ENCODE measurements around the gene TBK1. TPM values are rescaled to one million over a fixed set of nuclear protein-coding genes. Genes with fewer than 3 reads are reported as not detected.

Gene TBK1
- total and polyA plus RNA-seq, 2 of the 4 experiments (the other 2 are of a cell fraction), result 9.9 to 11.6 TPM

- in situ Hi-C loops (cut with MboI; ENCODE audit: low sequenced_read_pairs) (no loop called here), intact Hi-C loops (cut with micrococcal nuclease) (no loop called here), dilution Hi-C loops (cut with HindIII; ENCODE audit: low sequenced_read_pairs, unreplicated experiment) (no loop called here)
- TF ChIP-seq SMC3 (IDR thresholded peaks at IDR 0.05; ENCODE audit: low read depth, low read length) (no peak), MXI1 (IDR thresholded peaks at IDR 0.05; ENCODE audit: borderline replicate concordance, low read depth, low read length) (no peak), RFX5 (IDR thresholded peaks at IDR 0.05; ENCODE audit: low read depth, low read length) (no peak), FOS (IDR thresholded peaks at IDR 0.05; ENCODE audit: low read depth, low read length) (no peak), MAFK (IDR thresholded peaks at IDR 0.05; ENCODE audit: low read depth, low read length) (no peak), MAZ (IDR thresholded peaks at IDR 0.05; ENCODE audit: borderline replicate concordance, low read depth, low read length) (no peak), RAD21 (IDR thresholded peaks at IDR 0.05; ENCODE audit: low read length) (no peak), CHD1 (IDR thresholded peaks at IDR 0.05; ENCODE audit: low read depth, low read length) (no peak)
- TF ChIP-seq, protein P1, sequence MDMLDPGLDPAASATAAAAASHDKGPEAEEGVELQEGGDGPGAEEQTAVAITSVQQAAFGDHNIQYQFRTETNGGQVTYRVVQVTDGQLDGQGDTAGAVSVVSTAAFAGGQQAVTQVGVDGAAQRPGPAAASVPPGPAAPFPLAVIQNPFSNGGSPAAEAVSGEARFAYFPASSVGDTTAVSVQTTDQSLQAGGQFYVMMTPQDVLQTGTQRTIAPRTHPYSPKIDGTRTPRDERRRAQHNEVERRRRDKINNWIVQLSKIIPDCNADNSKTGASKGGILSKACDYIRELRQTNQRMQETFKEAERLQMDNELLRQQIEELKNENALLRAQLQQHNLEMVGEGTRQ (IDR thresholded peaks at IDR 0.05; ENCODE audit: low read depth, low read length), result no peak
- TF ChIP-seq, protein P2, sequence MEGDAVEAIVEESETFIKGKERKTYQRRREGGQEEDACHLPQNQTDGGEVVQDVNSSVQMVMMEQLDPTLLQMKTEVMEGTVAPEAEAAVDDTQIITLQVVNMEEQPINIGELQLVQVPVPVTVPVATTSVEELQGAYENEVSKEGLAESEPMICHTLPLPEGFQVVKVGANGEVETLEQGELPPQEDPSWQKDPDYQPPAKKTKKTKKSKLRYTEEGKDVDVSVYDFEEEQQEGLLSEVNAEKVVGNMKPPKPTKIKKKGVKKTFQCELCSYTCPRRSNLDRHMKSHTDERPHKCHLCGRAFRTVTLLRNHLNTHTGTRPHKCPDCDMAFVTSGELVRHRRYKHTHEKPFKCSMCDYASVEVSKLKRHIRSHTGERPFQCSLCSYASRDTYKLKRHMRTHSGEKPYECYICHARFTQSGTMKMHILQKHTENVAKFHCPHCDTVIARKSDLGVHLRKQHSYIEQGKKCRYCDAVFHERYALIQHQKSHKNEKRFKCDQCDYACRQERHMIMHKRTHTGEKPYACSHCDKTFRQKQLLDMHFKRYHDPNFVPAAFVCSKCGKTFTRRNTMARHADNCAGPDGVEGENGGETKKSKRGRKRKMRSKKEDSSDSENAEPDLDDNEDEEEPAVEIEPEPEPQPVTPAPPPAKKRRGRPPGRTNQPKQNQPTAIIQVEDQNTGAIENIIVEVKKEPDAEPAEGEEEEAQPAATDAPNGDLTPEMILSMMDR (conservative IDR thresholded peaks at IDR 0.05; ENCODE audit: low read depth, low read length), result no peak
- Histone ChIP-seq H2BK120ac (ENCODE audit: low read depth, low read length) (no peak overlapping the region), H3K27me3 (ENCODE audit: control insufficient read depth, insufficient read depth, low read length) (peaks cover 3% of the 10 kb centered on the region; the same call in 1 of the 2 replicates), H4K20me1 (ENCODE audit: insufficient read depth, low read length) (no peaks in the 10 kb centered on the region), H3K27ac (ENCODE audit: insufficient read depth, low read length) (no peak overlapping the region), H2AK5ac (ENCODE audit: low read depth, low read length) (no peak overlapping the region), H3K4ac (ENCODE audit: low read depth, low read length) (no peak overlapping the region), H3K9me1 (ENCODE audit: insufficient read depth, low read length) (no peaks in the 10 kb centered on the region), H3K4me3 (ENCODE audit: insufficient read depth, low read depth, low read length) (no peak overlapping the region), H2BK20ac (ENCODE audit: low read depth, low read length) (no peak overlapping the region), H3K9me3 (ENCODE audit: control insufficient read depth, insufficient read depth, low read length) (no peaks in the 10 kb centered on the region), H2AK9ac (replicated peaks; ENCODE audit: low read depth, low read length, poor library complexity) (no peak overlapping the region), H3K14ac (replicated peaks; ENCODE audit: low read depth, low read length) (0 out of 2 replicates have a peak overlapping the region, but pooled peaks have one; percentile 8), H3K23ac (ENCODE audit: low read depth, low read length) (no peak overlapping the region; the same call in 1 of the 2 replicates), H3K56ac (ENCODE audit: extremely low read depth, insufficient read depth, low read length) (no peak overlapping the region), H3K9ac (ENCODE audit: low read depth, low read length) (no peak overlapping the region), H4K91ac (ENCODE audit: insufficient read depth, low read depth, low read length) (no peak overlapping the region), H2BK15ac (ENCODE audit: low read depth, low read length) (no peak overlapping the region), H3K79me1 (ENCODE audit: low read depth in 1 of 2, low read length in 2 of 2) (no peaks in the 10 kb centered on the region), H3K18ac (ENCODE audit: low read depth, low read length) (no peak overlapping the region), H3K36me3 (ENCODE audit: control insufficient read depth, insufficient read depth, low read length) (no peaks in the 10 kb centered on the region), H3K4me1 (ENCODE audit: control insufficient read depth, insufficient read depth, low read length) (no peaks in the 10 kb centered on the region), H3K4me2 (ENCODE audit: low read depth, low read length) (no peak overlapping the region), H2BK5ac (ENCODE audit: low read depth, low read length, poor library complexity, severe bottlenecking) (no peak overlapping the region), H4K5ac (ENCODE audit: low read depth, low read length) (no peak overlapping the region), H2AFZ (replicated peaks; ENCODE audit: low read length, poor library complexity) (peak overlapping the region; percentile 70), H4K8ac (ENCODE audit: low read depth in 2 of 2, low read length in 2 of 2) (no peak overlapping the region)
- ChIA-PET POLR2A (ENCODE audit: unreplicated experiment) (no interaction called here), CTCF (interaction anchor here (1.0 kb wide), 1 partner anchor 10 kb away, joined by 3 read pairs; no protein-coding TSS in a partner anchor)
- BruUV-seq (replicated peaks), result no TSS peak
- WGBS, 2 experiments (ENCODE audit: extremely low coverage in 2 of 2, insufficient read length in 1 of 2), result 70% methylated on average over 3 of the region's 10 CpGs; no CpG with 5 or more reads in 1 of the 2 experiments
- DNase-seq (no peak), ATAC-seq (ENCODE audit: low read depth) (0 out of 2 replicates have a peak, but pooled peaks have one; percentile 14)
Observed at GRCh38 chr12:64531665-64532334, 79.9 kb downstream of the TBK1 start.

All from IMR-90 (cell line).